ENCODE results near the gene CPZ. TPM values are rescaled to one million over a fixed set of nuclear protein-coding genes. Genes with fewer than 3 reads are reported as not detected.

Gene CPZ
- total RNA-seq, 2 experiments from 2014 or later, result not detected

DNA sequence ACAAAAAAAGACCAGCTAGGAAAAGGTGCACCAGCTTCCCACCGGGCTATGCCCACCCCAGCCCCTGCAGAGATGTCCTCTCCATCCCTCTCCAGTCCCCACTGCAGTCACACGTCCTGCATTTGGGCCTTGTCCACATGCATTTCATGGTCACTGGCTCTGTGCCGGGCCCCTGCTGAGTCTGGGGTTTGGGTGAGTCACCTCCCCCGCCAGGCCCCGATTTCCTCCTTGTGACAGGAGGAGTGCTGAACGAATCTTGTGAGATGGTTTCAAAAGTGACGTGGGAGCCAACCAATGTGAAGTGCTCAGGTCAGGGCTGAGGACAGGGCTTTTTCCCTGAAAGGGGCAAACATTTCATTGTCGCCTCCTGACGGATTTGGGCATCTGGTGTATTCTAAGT, 7.1 kb downstream of the CPZ start:
- Mint-ChIP-seq H3K4me1 (ENCODE audit: low read depth) (no peaks in the 10 kb centered on the region), H3K27ac (no peak overlapping the region), H3K36me3 (ENCODE audit: low read depth) (no peaks in the 10 kb centered on the region), H3K27me3 (peaks cover 2% of the 10 kb centered on the region), H3K9me3 (no peaks in the 10 kb centered on the region), H3K4me3 (no peak overlapping the region)
- intact Hi-C loops (cut with micrococcal nuclease), result loop anchor here (10.0 kb wide), 1 partner anchor 315 kb away; no protein-coding TSS in a partner anchor
- CTCF ChIA-PET, result no interaction called here
- no peak for DNase-seq
- POLR2A ChIA-PET, result no interaction called here
- no peak for ATAC-seq
- TF ChIP-seq, protein P1, sequence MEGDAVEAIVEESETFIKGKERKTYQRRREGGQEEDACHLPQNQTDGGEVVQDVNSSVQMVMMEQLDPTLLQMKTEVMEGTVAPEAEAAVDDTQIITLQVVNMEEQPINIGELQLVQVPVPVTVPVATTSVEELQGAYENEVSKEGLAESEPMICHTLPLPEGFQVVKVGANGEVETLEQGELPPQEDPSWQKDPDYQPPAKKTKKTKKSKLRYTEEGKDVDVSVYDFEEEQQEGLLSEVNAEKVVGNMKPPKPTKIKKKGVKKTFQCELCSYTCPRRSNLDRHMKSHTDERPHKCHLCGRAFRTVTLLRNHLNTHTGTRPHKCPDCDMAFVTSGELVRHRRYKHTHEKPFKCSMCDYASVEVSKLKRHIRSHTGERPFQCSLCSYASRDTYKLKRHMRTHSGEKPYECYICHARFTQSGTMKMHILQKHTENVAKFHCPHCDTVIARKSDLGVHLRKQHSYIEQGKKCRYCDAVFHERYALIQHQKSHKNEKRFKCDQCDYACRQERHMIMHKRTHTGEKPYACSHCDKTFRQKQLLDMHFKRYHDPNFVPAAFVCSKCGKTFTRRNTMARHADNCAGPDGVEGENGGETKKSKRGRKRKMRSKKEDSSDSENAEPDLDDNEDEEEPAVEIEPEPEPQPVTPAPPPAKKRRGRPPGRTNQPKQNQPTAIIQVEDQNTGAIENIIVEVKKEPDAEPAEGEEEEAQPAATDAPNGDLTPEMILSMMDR (IDR thresholded peaks at IDR 0.05), result no peak

- H3K4me3 Mint-ChIP-seq, result no peak overlapping the region
- H3K36me3 Mint-ChIP-seq (ENCODE audit: low read depth), result no peaks in the 10 kb centered on the region
- no peaks in the 10 kb centered on the region for H3K9me3 Mint-ChIP-seq
- intact Hi-C loops (cut with micrococcal nuclease), result loop anchor here (10.0 kb wide), 1 partner anchor 315 kb away; no protein-coding TSS in a partner anchor
- ChIA-PET CTCF (no interaction called here), POLR2A (no interaction called here)
- peaks cover 2% of the 10 kb centered on the region for H3K27me3 Mint-ChIP-seq
- TF ChIP-seq, protein P1 (IDR thresholded peaks at IDR 0.05), result no peak
- H3K4me1 Mint-ChIP-seq (ENCODE audit: low read depth), result no peaks in the 10 kb centered on the region
- DNase-seq (no peak), ATAC-seq (no peak)
- H3K27ac Mint-ChIP-seq, result no peak overlapping the region
These were observed 7.7 kb downstream of the CPZ start for GRCh38 chr4:8600266-8600665.

GRCh38 chr4:8600686-8601085, 8.1 kb downstream of the CPZ start:
- Mint-ChIP-seq H3K4me1 (ENCODE audit: low read depth) (no peaks in the 10 kb centered on the region), H3K4me3 (no peak overlapping the region), H3K9me3 (no peaks in the 10 kb centered on the region), H3K36me3 (ENCODE audit: low read depth) (no peaks in the 10 kb centered on the region), H3K27ac (no peak overlapping the region), H3K27me3 (peaks cover 2% of the 10 kb centered on the region)
- ATAC-seq (no peak), DNase-seq (no peak)
- TF ChIP-seq, protein P1 (IDR thresholded peaks at IDR 0.05), result no peak
- ChIA-PET POLR2A (no interaction called here), CTCF (no interaction called here)
- intact Hi-C loops (cut with micrococcal nuclease), result loop anchor here (10.0 kb wide), 1 partner anchor 314 kb away; no protein-coding TSS in a partner anchor

GRCh38 chr4:8601086-8601485, 8.5 kb downstream of the CPZ start:
- ChIA-PET CTCF (no interaction called here), POLR2A (no interaction called here)
- intact Hi-C loops (cut with micrococcal nuclease), result loop anchor here (10.0 kb wide), 1 partner anchor 314 kb away; no protein-coding TSS in a partner anchor
- Mint-ChIP-seq H3K36me3 (ENCODE audit: low read depth) (no peaks in the 10 kb centered on the region), H3K27ac (no peak overlapping the region), H3K27me3 (peaks cover 2% of the 10 kb centered on the region), H3K9me3 (no peaks in the 10 kb centered on the region), H3K4me1 (ENCODE audit: low read depth) (no peaks in the 10 kb centered on the region), H3K4me3 (no peak overlapping the region)
- DNase-seq, result no peak
- TF ChIP-seq, protein P1 (IDR thresholded peaks at IDR 0.05), result no peak
- ATAC-seq, result no peak

GRCh38 chr4:8601556-8601955, 9.0 kb downstream of the CPZ start:
- Mint-ChIP-seq H3K36me3 (ENCODE audit: low read depth) (no peaks in the 10 kb centered on the region), H3K4me3 (no peak overlapping the region), H3K27ac (no peak overlapping the region), H3K9me3 (no peaks in the 10 kb centered on the region), H3K4me1 (ENCODE audit: low read depth) (no peaks in the 10 kb centered on the region), H3K27me3 (peaks cover 2% of the 10 kb centered on the region)
- TF ChIP-seq, protein P1 (IDR thresholded peaks at IDR 0.05), result no peak
- ChIA-PET CTCF (no interaction called here), POLR2A (no interaction called here)
- no peak for DNase-seq
- intact Hi-C loops (cut with micrococcal nuclease), result loop anchor here (10.0 kb wide), 1 partner anchor 313 kb away; no protein-coding TSS in a partner anchor
- ATAC-seq, result no peak

Measured in activated CD8-positive, alpha-beta T cell treated with anti-CD3 and anti-CD28 coated beads for 36 hours (primary cell).